NCI-H2196 (cell line): ENCODE measurements around the gene KIFC1.

Experiments
- DNase-seq: peaks from one replicate; lab custom pipeline; 2025; ENCODE audit not compliant: unreplicated experiment; lab: John Stamatoyannopoulos, UW

Gene KIFC1

GRCh38 chr6:33439956-33440648 is 48.5 kb downstream of the KIFC1 start:
- no peak for DNase-seq

- no peak for DNase-seq
Observed at GRCh38 chr6:33440649-33441309, 49.2 kb downstream of the KIFC1 start.

- DNase-seq: no peak
Observed at GRCh38 chr6:33441457-33441856, 49.8 kb downstream of the KIFC1 start.

- no peak for DNase-seq
Observed at GRCh38 chr6:33442283-33442682, 50.7 kb downstream of the KIFC1 start.

GRCh38 chr6:33443025-33443424 is 51.4 kb downstream of the KIFC1 start:
- DNase-seq: no peak

GRCh38 chr6:33443619-33444504 is 52.2 kb downstream of the KIFC1 start:
- no peak for DNase-seq

GRCh38 chr6:33445119-33445603 is 53.5 kb downstream of the KIFC1 start:
- no peak for DNase-seq

- DNase-seq: no peak
Observed at GRCh38 chr6:33446356-33446755, 54.7 kb downstream of the KIFC1 start.

- DNase-seq: no peak
Observed at GRCh38 chr6:33450434-33450833, 58.8 kb downstream of the KIFC1 start.

- DNase-seq: no peak
Observed at GRCh38 chr6:33451606-33452005, 60.0 kb downstream of the KIFC1 start.

- DNase-seq: no peak
Observed at GRCh38 chr6:33452496-33452895, 60.9 kb downstream of the KIFC1 start.

GRCh38 chr6:33453393-33454008 is 61.9 kb downstream of the KIFC1 start:
- no peak for DNase-seq

GRCh38 chr6:33454009-33454946 is 62.7 kb downstream of the KIFC1 start, which contains the start of gene ZBTB9:
TSS of gene ZBTB9 (plus strand) at chr6:33454576. CDS start at chr6:33455101, 525 bp downstream.
- peak; percentile 97 for DNase-seq

GRCh38 chr6:33455051-33455450 is 63.4 kb downstream of the KIFC1 start:
- DNase-seq: no peak

GRCh38 chr6:33456156-33456555 is 64.5 kb downstream of the KIFC1 start:
- no peak for DNase-seq

GRCh38 chr6:33458676-33459075 is 67.1 kb downstream of the KIFC1 start:
- no peak for DNase-seq

- no peak for DNase-seq
Observed at GRCh38 chr6:33459226-33459625, 67.6 kb downstream of the KIFC1 start.
